Measurements from ENCODE around the gene APRT. TPM values are rescaled to one million over a fixed set of nuclear protein-coding genes. Genes with fewer than 3 reads are reported as not detected.
A peak's percentile ranks its signal among the peaks of the same experiment; 100 is the strongest.

Gene APRT
- total and polyA plus RNA-seq, 4 donors, result 15.8 to 107 (median 66.4) TPM

- H3K36me3 ChIP-seq (ENCODE audit: control insufficient read depth, insufficient read depth, low read length), result peaks cover 42% of the 10 kb centered on the region
- H3K27ac ChIP-seq (ENCODE audit: low read depth, low read length), result no peak overlapping the region
- DNase-seq (ENCODE audit: low read depth in 4 of 6, low spot score in 6 of 6), result no peak
- H3K9me3 ChIP-seq (ENCODE audit: control insufficient read depth, insufficient read depth, low read length), result no peaks in the 10 kb centered on the region
- no CpG with 5 or more reads among the region's 8 CpGs for WGBS (ENCODE audit: insufficient coverage)
- no peak overlapping the region for H3K4me3 ChIP-seq (ENCODE audit: low read depth, low read length)
- no peaks in the 10 kb centered on the region for H3K27me3 ChIP-seq (ENCODE audit: control insufficient read depth, insufficient read depth, low read length)
- peaks cover 35% of the 10 kb centered on the region for H3K4me1 ChIP-seq (ENCODE audit: control insufficient read depth, insufficient read depth, low read length)
Measured at GRCh38 chr16:88855176-88855575, 43.4 kb upstream of the APRT start.

GRCh38 chr16:88854306-88855111 is 42.8 kb upstream of the APRT start:
- Histone ChIP-seq H3K27me3 (ENCODE audit: control insufficient read depth, insufficient read depth, low read length) (no peaks in the 10 kb centered on the region), H3K27ac (ENCODE audit: low read depth, low read length) (no peak overlapping the region), H3K9me3 (ENCODE audit: control insufficient read depth, insufficient read depth, low read length) (no peaks in the 10 kb centered on the region), H3K4me1 (ENCODE audit: control insufficient read depth, insufficient read depth, low read length) (peaks cover 35% of the 10 kb centered on the region), H3K36me3 (ENCODE audit: control insufficient read depth, insufficient read depth, low read length) (peaks cover 42% of the 10 kb centered on the region), H3K4me3 (ENCODE audit: low read depth, low read length) (no peak overlapping the region)
- no peak for DNase-seq (ENCODE audit: low read depth in 4 of 6, low spot score in 6 of 6)
- WGBS (ENCODE audit: insufficient coverage), result 83% methylated on average over 15 of the region's 20 CpGs

- 82% methylated on average over 15 of the region's 17 CpGs for WGBS (ENCODE audit: insufficient coverage)
- no peaks in the 10 kb centered on the region for H3K27me3 ChIP-seq (ENCODE audit: control insufficient read depth, insufficient read depth, low read length)
- no peak for DNase-seq (ENCODE audit: low read depth in 4 of 6, low spot score in 6 of 6)
- H3K4me1 ChIP-seq (ENCODE audit: control insufficient read depth, insufficient read depth, low read length), result peaks cover 32% of the 10 kb centered on the region
- H3K9me3 ChIP-seq (ENCODE audit: control insufficient read depth, insufficient read depth, low read length), result no peaks in the 10 kb centered on the region
- no peak overlapping the region for H3K27ac ChIP-seq (ENCODE audit: low read depth, low read length)
- no peak overlapping the region for H3K4me3 ChIP-seq (ENCODE audit: low read depth, low read length)
- peaks cover 42% of the 10 kb centered on the region for H3K36me3 ChIP-seq (ENCODE audit: control insufficient read depth, insufficient read depth, low read length)
Measured at GRCh38 chr16:88853325-88853941, 41.7 kb upstream of the APRT start.

- Histone ChIP-seq H3K4me3 (ENCODE audit: low read depth, low read length) (no peak overlapping the region), H3K27me3 (ENCODE audit: control insufficient read depth, insufficient read depth, low read length) (no peaks in the 10 kb centered on the region), H3K4me1 (ENCODE audit: control insufficient read depth, insufficient read depth, low read length) (peaks cover 22% of the 10 kb centered on the region), H3K27ac (ENCODE audit: low read depth, low read length) (no peak overlapping the region), H3K36me3 (ENCODE audit: control insufficient read depth, insufficient read depth, low read length) (peaks cover 56% of the 10 kb centered on the region), H3K9me3 (ENCODE audit: control insufficient read depth, insufficient read depth, low read length) (no peaks in the 10 kb centered on the region)
- no peak for DNase-seq (ENCODE audit: low read depth in 4 of 6, low spot score in 6 of 6)
- WGBS (ENCODE audit: insufficient coverage), result 94% methylated on average over 19 of the region's 19 CpGs
Measured at GRCh38 chr16:88851616-88852015, 39.9 kb upstream of the APRT start.

- no peak for DNase-seq (ENCODE audit: low read depth in 4 of 6, low spot score in 6 of 6)
- H3K4me3 ChIP-seq (ENCODE audit: low read depth, low read length), result no peak overlapping the region
- no peaks in the 10 kb centered on the region for H3K9me3 ChIP-seq (ENCODE audit: control insufficient read depth, insufficient read depth, low read length)
- no peak overlapping the region for H3K27ac ChIP-seq (ENCODE audit: low read depth, low read length)
- peaks cover 59% of the 10 kb centered on the region for H3K36me3 ChIP-seq (ENCODE audit: control insufficient read depth, insufficient read depth, low read length)
- H3K4me1 ChIP-seq (ENCODE audit: control insufficient read depth, insufficient read depth, low read length), result peaks cover 14% of the 10 kb centered on the region
- H3K27me3 ChIP-seq (ENCODE audit: control insufficient read depth, insufficient read depth, low read length), result no peaks in the 10 kb centered on the region
- WGBS (ENCODE audit: insufficient coverage), result 90% methylated on average over 28 of the region's 33 CpGs
Measured at GRCh38 chr16:88850531-88851199, 38.9 kb upstream of the APRT start.

- peaks cover 57% of the 10 kb centered on the region for H3K36me3 ChIP-seq (ENCODE audit: control insufficient read depth, insufficient read depth, low read length)
- H3K9me3 ChIP-seq (ENCODE audit: control insufficient read depth, insufficient read depth, low read length), result no peaks in the 10 kb centered on the region
- whole genome bisulfite sequencing (ENCODE audit: insufficient coverage), result 89% methylated on average over 20 of the region's 21 CpGs
- H3K27me3 ChIP-seq (ENCODE audit: control insufficient read depth, insufficient read depth, low read length), result no peaks in the 10 kb centered on the region
- peaks cover 3% of the 10 kb centered on the region for H3K4me1 ChIP-seq (ENCODE audit: control insufficient read depth, insufficient read depth, low read length)
- no peak overlapping the region for H3K4me3 ChIP-seq (ENCODE audit: low read depth, low read length)
- H3K27ac ChIP-seq (ENCODE audit: low read depth, low read length), result no peak overlapping the region
- DNase-seq (ENCODE audit: low read depth in 4 of 6, low spot score in 6 of 6), result no peak
Measured at GRCh38 chr16:88848557-88848956, 36.8 kb upstream of the APRT start.

- H3K4me1 ChIP-seq (ENCODE audit: control insufficient read depth, insufficient read depth, low read length), result no peaks in the 10 kb centered on the region
- no peaks in the 10 kb centered on the region for H3K27me3 ChIP-seq (ENCODE audit: control insufficient read depth, insufficient read depth, low read length)
- no peaks in the 10 kb centered on the region for H3K9me3 ChIP-seq (ENCODE audit: control insufficient read depth, insufficient read depth, low read length)
- H3K27ac ChIP-seq (ENCODE audit: low read depth, low read length), result no peak overlapping the region
- no peak overlapping the region for H3K4me3 ChIP-seq (ENCODE audit: low read depth, low read length)
- 90% methylated on average over 16 of the region's 18 CpGs for WGBS (ENCODE audit: insufficient coverage)
- DNase-seq (ENCODE audit: low read depth in 4 of 6, low spot score in 6 of 6), result no peak
- H3K36me3 ChIP-seq (ENCODE audit: control insufficient read depth, insufficient read depth, low read length), result peaks cover 62% of the 10 kb centered on the region
Measured at GRCh38 chr16:88847654-88848053, 35.9 kb upstream of the APRT start.

GRCh38 chr16:88846088-88846487 is 34.4 kb upstream of the APRT start:
- Histone ChIP-seq H3K27ac (ENCODE audit: low read depth, low read length) (no peak overlapping the region), H3K9me3 (ENCODE audit: control insufficient read depth, insufficient read depth, low read length) (no peaks in the 10 kb centered on the region), H3K4me1 (ENCODE audit: control insufficient read depth, insufficient read depth, low read length) (no peaks in the 10 kb centered on the region), H3K36me3 (ENCODE audit: control insufficient read depth, insufficient read depth, low read length) (peaks cover 73% of the 10 kb centered on the region), H3K4me3 (ENCODE audit: low read depth, low read length) (no peak overlapping the region), H3K27me3 (ENCODE audit: control insufficient read depth, insufficient read depth, low read length) (no peaks in the 10 kb centered on the region)
- 95% methylated on average over 9 of the region's 9 CpGs for WGBS (ENCODE audit: insufficient coverage)
- no peak for DNase-seq (ENCODE audit: low read depth in 4 of 6, low spot score in 6 of 6)

- Histone ChIP-seq H3K27ac (ENCODE audit: low read depth, low read length) (no peak overlapping the region), H3K9me3 (ENCODE audit: control insufficient read depth, insufficient read depth, low read length) (no peaks in the 10 kb centered on the region), H3K27me3 (ENCODE audit: control insufficient read depth, insufficient read depth, low read length) (no peaks in the 10 kb centered on the region), H3K36me3 (ENCODE audit: control insufficient read depth, insufficient read depth, low read length) (peaks cover 73% of the 10 kb centered on the region), H3K4me3 (ENCODE audit: low read depth, low read length) (no peak overlapping the region), H3K4me1 (ENCODE audit: control insufficient read depth, insufficient read depth, low read length) (no peaks in the 10 kb centered on the region)
- DNase-seq (ENCODE audit: low read depth in 4 of 6, low spot score in 6 of 6), result peak in 2 of 6 donors; percentile 18 to 27
- WGBS (ENCODE audit: insufficient coverage), result 58% methylated on average over 8 of the region's 11 CpGs
Measured at GRCh38 chr16:88844419-88845036, 32.8 kb upstream of the APRT start.
